Left kidney (tissue), 2 donors: ENCODE measurements around the gene DMPK. TPM values are rescaled to one million over a fixed set of nuclear protein-coding genes. Genes with fewer than 3 reads are reported as not detected.

Source experiments
- DNase-seq: peaks from one replicate; pipeline ENCODE4 v3.0.0-alpha.2; 2013
- polyA plus RNA-seq: library from polyadenylated mRNA; unstranded; fragments of 120-200 nt; gene quantifications from one replicate; pipeline ENCODE4 v1.2.1, GENCODE V29; 2013; ENCODE audit not compliant: insufficient read length

Gene DMPK
- polyA plus RNA-seq, 1 donor = 71.9 TPM

GRCh38 chr19:45785781-45786532 is 3.7 kb upstream of the DMPK start:
- DNase-seq = no peak

GRCh38 chr19:45785097-45785496 is 2.8 kb upstream of the DMPK start:
- DNase-seq = no peak

- no peak for DNase-seq
These were observed 1.8 kb upstream of the DMPK start for GRCh38 chr19:45784096-45784495.

- DNase-seq = no peak
These were observed 813 bp upstream of the DMPK start for GRCh38 chr19:45782820-45783785.

DNA sequence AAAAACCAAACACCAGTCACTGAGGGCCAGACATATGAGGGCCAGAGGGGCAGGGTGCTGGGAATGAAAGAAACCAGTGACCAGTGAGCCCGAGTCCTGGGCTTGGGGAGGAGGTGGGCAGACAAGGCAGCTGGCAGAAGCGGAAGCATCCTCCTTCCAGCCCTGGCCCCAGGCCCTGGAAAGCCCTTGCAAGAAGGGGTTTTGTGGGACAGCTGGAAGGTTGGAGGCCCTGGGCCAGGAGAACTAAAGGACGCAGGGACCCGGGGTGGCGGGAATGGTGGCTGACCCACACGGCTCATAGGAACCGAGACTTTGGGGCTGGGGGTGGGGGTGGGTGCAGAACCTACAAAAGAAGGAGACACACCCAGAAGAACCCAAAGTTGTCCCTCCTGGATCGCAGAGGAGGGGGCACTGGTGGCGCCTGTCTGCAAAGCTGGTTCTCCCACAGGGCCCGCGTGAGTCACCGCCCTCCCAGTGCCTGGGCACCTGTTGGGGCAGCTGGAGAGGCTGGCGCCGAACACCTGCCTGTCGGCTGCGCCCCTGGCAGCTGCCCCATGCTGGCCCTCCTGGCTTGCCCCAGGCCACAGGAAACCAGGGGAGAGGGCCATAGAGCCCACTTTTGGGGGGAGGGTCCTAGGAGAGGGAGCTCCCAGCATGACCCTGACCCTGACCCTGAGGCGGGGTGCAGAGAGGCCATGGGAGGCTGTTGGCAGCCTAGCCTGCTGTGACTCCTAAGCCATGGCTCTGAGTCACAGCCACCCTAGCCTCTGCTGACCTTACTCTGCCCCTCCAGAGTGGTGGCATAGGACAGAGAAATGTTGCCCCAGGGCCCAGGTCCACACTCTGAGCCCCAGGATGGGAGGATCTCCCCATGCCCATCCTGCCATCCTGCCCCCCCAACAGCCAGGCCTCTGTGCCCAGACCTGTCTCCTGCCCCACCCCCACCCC is 802 bp downstream of the DMPK start:
- no peak for DNase-seq

- DNase-seq = no peak
These were observed 1.7 kb downstream of the DMPK start for GRCh38 chr19:45780448-45781213.

GRCh38 chr19:45780146-45780447 is 2.2 kb downstream of the DMPK start:
- no peak for DNase-seq

GRCh38 chr19:45779231-45780145 is 2.8 kb downstream of the DMPK start:
- DNase-seq = peak; percentile 78

DNA sequence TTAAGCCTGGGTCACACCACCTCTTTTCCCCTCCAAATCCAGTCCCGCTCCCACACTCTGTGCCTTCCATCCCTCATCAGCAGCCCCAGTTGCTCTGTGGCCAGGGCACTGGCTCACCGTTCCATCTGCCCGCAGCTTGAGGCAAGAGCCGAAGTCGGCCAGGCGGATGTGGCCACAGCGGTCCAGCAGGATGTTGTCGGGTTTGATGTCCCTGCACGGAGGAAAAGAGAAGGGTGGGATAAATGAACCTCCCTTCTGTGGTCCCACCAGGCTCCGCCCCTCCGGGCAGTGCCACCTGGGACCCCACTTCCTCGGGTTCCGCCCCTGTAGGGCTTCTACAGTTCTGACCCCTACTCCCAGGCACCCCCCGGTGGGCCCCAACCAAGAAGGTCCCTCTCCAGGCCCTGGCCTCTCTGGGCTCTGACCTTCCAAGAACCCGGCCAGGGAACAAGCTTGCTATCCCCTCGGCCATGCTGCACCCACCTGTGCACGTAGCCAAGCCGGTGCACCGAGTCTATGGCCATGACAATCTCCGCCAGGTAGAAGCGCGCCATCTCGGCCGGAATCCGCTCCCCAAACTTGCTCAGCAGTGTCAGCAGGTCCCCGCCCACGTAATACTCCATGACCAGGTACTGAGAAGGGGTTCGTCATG is 4.2 kb downstream of the DMPK start:
- DNase-seq = no peak

DNA sequence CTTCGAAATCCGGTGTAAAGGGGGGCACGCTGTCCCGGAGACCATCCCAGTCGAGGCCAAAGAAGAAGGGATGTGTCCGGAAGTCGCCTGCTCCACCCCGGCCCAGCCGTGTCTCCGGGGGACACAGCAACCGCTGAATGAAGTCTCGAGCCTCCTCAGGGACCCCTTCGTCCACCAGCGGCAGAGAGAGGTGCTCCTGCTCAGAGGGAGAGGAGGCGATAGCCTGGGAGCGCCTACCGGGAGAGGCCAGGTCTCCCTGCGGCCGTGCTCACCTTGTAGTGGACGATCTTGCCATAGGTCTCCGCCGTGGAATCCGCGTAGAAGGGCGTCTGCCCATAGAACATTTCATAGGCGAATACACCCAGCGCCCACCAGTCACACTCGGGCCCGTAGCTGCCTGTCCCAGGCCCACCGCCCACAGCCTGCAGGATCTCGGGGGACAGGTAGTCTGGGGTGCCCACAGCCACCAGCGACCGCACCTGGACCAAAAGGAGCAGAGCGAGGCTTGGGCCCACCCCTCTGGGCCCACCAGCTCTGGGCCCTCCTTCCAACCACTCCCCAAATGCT is 4.8 kb downstream of the DMPK start:
- no peak for DNase-seq

- no peak for DNase-seq
These were observed 7.5 kb downstream of the DMPK start for GRCh38 chr19:45774765-45775164.

DNA sequence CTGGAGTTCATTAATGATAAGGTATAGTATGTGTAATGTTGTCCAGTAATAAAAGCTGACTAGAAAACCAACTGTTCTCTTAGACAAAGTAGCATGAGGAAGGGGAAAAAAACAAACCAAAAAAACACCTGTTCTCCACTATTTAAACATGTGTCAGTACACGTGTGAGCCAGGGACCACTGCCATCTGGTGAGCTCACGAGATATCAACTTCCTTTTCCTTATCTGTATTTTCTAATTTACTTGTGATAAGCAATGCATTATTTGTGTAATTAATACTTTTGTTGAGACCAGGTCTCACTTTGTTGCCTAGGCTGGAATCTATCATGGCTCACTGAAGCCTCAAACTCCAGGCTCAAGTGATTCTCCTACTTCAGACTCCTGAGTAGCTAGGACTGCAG is 8.9 kb downstream of the DMPK start:
- no peak for DNase-seq

GRCh38 chr19:45772912-45773311 is 9.4 kb downstream of the DMPK start:
- DNase-seq = no peak

GRCh38 chr19:45772130-45772840 is 10.0 kb downstream of the DMPK start:
- DNase-seq = no peak

DNA sequence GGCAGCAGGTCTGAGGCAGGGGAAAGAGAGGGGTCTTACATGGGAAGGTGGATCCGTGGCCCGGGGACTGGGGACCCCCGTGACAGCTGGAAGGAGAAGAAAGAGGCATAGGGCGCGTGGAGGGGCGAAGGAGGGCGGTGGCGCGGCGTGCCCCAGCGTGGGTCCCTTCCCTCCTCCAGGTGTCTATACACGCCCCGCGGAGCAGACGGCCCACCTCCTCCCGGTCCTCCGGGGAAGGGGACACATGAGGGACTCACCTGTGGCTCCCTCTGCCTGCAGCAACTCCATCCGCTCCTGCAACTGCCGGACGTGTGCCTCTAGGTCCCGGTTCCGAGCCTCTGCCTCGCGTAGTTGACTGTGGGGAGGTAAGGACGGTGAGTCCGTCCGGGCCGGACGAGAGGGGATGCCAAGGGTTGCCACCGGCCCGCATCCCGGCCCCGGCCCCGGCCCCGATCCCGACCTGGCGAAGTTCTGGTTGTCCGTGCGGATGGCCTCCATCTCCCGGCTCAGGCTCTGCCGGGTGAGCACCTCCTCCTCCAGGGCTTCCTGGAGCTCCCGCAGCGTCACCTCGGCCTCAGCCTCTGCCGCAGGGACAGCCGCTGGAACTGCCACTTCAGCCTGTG is 10.9 kb downstream of the DMPK start:
- no peak for DNase-seq

DNA sequence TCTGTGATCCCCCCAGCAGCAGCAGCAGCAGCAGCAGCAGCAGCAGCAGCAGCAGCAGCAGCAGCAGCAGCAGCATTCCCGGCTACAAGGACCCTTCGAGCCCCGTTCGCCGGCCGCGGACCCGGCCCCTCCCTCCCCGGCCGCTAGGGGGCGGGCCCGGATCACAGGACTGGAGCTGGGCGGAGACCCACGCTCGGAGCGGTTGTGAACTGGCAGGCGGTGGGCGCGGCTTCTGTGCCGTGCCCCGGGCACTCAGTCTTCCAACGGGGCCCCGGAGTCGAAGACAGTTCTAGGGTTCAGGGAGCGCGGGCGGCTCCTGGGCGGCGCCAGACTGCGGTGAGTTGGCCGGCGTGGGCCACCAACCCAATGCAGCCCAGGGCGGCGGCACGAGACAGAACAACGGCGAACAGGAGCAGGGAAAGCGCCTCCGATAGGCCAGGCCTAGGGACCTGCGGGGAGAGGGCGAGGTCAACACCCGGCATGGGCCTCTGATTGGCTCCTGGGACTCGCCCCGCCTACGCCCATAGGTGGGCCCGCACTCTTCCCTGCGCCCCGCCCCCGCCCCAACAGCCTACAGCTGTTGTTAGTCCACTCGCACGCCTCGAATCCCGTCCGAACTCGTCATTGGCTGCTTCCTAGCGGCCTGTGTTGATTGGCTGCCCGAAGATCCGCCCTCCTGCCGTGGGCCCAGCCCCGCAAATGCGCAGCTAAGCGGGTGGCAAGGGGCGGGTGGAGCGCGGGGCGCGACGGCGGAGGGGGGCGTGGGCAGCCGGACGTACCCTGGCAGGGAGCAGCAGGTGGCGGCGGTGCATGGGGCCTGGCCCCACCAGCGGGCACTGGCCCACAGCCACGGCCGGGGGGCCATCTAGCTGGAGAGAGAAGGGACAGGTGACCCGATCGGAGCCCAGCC is 11.8 kb downstream of the DMPK start:
- DNase-seq = peak; percentile 96

DNA sequence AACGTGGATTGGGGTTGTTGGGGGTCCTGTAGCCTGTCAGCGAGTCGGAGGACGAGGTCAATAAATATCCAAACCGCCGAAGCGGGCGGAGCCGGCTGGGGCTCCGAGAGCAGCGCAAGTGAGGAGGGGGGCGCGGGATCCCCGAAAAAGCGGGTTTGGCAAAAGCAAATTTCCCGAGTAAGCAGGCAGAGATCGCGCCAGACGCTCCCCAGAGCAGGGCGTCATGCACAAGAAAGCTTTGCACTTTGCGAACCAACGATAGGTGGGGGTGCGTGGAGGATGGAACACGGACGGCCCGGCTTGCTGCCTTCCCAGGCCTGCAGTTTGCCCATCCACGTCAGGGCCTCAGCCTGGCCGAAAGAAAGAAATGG is 12.5 kb downstream of the DMPK start:
- no peak for DNase-seq
